IPS-20b (cell line): ENCODE data around the gene IL12A.

Experiments used
- H3K27ac ChIP-seq: one replicate; pipeline ENCODE4 v1.5.1; 2013; ENCODE audit warnings: low read length
- H3K27me3 ChIP-seq: 2 replicates; pipeline ENCODE4 v1.6.1; 2013; ENCODE audit warnings: mild to moderate bottlenecking, low read length, inconsistent platforms; ENCODE audit not compliant: insufficient read depth
- H3K36me3 ChIP-seq: 2 replicates; pipeline ENCODE4 v1.6.1; 2013; ENCODE audit warnings: low read depth, mild to moderate bottlenecking, inconsistent platforms, low read length, moderate library complexity; ENCODE audit not compliant: insufficient read depth
- H3K4me1 ChIP-seq: 2 replicates; pipeline ENCODE4 v1.6.1; 2013; ENCODE audit warnings: mild to moderate bottlenecking, control low read depth, inconsistent platforms, low read length, moderate library complexity; ENCODE audit not compliant: insufficient read depth
- H3K4me3 ChIP-seq: 2 replicates; pipeline ENCODE4 v1.5.1; 2013; ENCODE audit warnings: mild to moderate bottlenecking, low read length, inconsistent platforms
- H3K9ac ChIP-seq: 2 replicates; pipeline ENCODE4 v1.6.1; 2013; ENCODE audit warnings: low read depth, mild to moderate bottlenecking, inconsistent platforms, low read length, moderate library complexity
- H3K9me3 ChIP-seq: 2 replicates; pipeline ENCODE4 v1.6.1; 2013; ENCODE audit warnings: mild to moderate bottlenecking, low read depth, low read length, inconsistent platforms; ENCODE audit not compliant: insufficient read depth

The IL12A gene

GRCh38 chr3:159964166-159964973 is 24.3 kb upstream of the IL12A start:
- H3K27ac ChIP-seq = no peak overlapping the region
- no peak overlapping the region for H3K9ac ChIP-seq
- H3K36me3 ChIP-seq = no peaks in the 10 kb centered on the region

GRCh38 chr3:159971311-159971710 is 17.3 kb upstream of the IL12A start:
- Histone ChIP-seq H3K4me1 (no peaks in the 10 kb centered on the region), H3K27ac (no peak overlapping the region), H3K36me3 (no peaks in the 10 kb centered on the region)

More at GRCh38 chr3:159964166-159964973, 24.3 kb upstream of the IL12A start:
- no peaks in the 10 kb centered on the region for H3K4me1 ChIP-seq
- no peaks in the 10 kb centered on the region for H3K9me3 ChIP-seq
- H3K4me3 ChIP-seq = no peak overlapping the region
- H3K27me3 ChIP-seq = no peaks in the 10 kb centered on the region

DNA sequence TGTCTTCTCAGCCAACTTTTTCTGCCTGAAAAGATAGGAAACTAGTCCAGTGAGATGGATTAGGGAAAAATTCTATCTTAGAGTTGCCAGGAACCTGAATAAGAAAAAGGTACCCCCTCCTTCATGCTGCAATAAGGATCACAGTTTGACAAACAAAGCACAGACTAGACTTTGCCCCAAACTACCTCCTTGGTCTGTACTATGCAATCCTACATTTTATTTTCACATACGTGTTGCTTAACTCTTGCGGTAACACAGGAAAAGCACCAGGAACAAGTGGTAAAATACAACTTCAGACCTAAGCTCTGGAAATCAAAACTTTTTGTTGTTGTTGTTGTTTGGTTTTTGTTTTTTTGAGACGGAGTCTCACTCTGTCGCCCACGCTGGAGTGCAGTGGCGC is 11.3 kb upstream of the IL12A start:
- no peak overlapping the region for H3K27ac ChIP-seq
- H3K9ac ChIP-seq = no peak overlapping the region
- no peaks in the 10 kb centered on the region for H3K36me3 ChIP-seq
- peaks cover 4% of the 10 kb centered on the region; the same call in 1 of the 2 replicates for H3K9me3 ChIP-seq
- H3K4me1 ChIP-seq = no peaks in the 10 kb centered on the region
- H3K27me3 ChIP-seq = no peaks in the 10 kb centered on the region
- no peak overlapping the region for H3K4me3 ChIP-seq

More at GRCh38 chr3:159971311-159971710, 17.3 kb upstream of the IL12A start:
- Histone ChIP-seq H3K9me3 (no peaks in the 10 kb centered on the region), H3K27me3 (no peaks in the 10 kb centered on the region), H3K9ac (no peak overlapping the region), H3K4me3 (no peak overlapping the region)

DNA sequence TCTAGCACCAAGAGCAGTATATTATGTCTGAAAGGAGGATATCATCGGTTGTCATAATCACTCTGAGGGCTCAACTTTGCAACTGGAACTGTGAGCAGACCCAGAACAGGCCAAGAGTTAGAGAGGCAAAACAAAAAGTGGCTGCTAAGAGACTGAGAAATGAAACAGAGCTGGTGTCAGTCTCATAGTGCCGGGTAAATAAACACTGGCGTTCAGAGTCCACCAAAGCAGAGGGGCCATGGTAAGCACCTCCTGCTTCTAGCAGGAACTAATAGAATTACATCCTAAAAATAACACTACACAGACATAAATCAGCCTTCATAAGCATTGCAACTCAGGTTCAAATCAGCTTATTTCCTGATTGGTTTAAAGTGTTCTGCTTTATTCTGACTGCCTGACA is 10.3 kb upstream of the IL12A start:
- no peak overlapping the region for H3K27ac ChIP-seq
- no peak overlapping the region for H3K4me3 ChIP-seq
- no peaks in the 10 kb centered on the region for H3K4me1 ChIP-seq
- H3K9me3 ChIP-seq = peaks cover 4% of the 10 kb centered on the region; the same call in 1 of the 2 replicates
- H3K36me3 ChIP-seq = no peaks in the 10 kb centered on the region
- H3K9ac ChIP-seq = no peak overlapping the region
- H3K27me3 ChIP-seq = no peaks in the 10 kb centered on the region

DNA sequence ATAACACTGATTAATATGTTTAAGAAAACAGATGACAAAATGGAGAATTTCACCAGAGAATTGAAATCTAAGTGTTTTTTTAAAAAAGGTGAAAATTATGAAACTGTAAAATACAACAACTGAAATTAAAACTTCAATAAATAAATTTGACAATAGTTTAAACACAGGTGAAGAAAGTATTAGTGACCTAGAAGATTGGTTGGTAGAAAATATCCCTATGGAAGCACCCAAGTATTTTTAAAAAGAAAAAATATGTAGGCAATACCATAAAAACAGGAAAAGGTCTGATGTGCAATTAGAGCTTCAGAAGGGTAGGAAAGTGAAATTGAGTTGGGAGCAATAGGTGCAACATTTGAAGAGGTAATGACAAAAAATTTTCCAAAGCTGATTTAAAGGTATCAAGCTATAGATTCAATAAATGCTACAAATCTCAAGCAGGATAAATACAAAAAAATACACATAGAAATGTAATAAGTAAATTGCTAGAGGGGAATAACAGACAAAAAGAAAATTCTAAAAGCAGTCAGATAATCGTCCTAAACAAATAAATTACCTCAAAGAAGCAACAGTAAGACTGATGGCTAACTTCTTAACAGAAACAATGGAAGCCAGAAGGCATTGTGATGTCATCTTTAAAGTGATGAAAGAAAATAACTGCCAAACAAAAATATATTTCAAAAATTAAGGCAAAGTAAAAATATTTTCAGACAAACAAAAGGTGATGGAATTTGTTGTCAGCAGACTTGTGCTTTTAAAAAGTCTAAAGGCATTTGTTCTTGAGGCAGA is 9.5 kb upstream of the IL12A start:
- Histone ChIP-seq H3K4me3 (no peak overlapping the region), H3K9me3 (peaks cover 4% of the 10 kb centered on the region; the same call in 1 of the 2 replicates), H3K27ac (no peak overlapping the region), H3K4me1 (no peaks in the 10 kb centered on the region), H3K36me3 (no peaks in the 10 kb centered on the region), H3K9ac (no peak overlapping the region), H3K27me3 (no peaks in the 10 kb centered on the region)

- no peak overlapping the region for H3K4me3 ChIP-seq
- no peaks in the 10 kb centered on the region for H3K4me1 ChIP-seq
- H3K27me3 ChIP-seq = no peaks in the 10 kb centered on the region; the same call in 1 of the 2 replicates
- peaks cover 4% of the 10 kb centered on the region; the same call in 1 of the 2 replicates for H3K9me3 ChIP-seq
- H3K36me3 ChIP-seq = no peaks in the 10 kb centered on the region
- no peak overlapping the region for H3K9ac ChIP-seq
- H3K27ac ChIP-seq = no peak overlapping the region
Measured at GRCh38 chr3:159982442-159982974, 6.1 kb upstream of the IL12A start.

DNA sequence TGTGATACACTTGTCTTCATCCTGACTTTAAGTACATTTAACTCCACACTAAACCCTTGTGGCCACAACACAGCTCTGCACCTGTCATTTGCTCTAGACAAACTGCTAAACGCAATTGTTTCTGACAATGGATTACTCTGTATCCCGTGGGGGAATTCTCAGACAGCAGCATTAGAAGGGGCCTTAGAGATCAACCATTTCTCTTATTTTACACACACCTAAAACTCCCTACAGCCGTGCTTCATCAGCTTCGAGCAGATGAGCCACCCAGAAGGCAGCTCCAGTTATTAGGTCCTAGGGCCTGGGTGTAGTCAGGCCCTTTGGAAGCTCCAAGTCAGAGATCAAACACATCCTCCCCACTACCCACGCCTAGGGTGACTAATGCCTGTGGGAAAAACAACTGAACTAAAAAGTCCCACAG is 1.3 kb upstream of the IL12A start:
- no peaks in the 10 kb centered on the region for H3K36me3 ChIP-seq
- peaks cover 5% of the 10 kb centered on the region; the same call in 1 of the 2 replicates for H3K9me3 ChIP-seq
- no peak overlapping the region for H3K9ac ChIP-seq
- peaks cover 21% of the 10 kb centered on the region for H3K27me3 ChIP-seq
- H3K4me3 ChIP-seq = no peak overlapping the region
- H3K27ac ChIP-seq = no peak overlapping the region
- no peaks in the 10 kb centered on the region for H3K4me1 ChIP-seq

GRCh38 chr3:159989973-159990846 is 1.6 kb downstream of the IL12A start:
- H3K27me3 ChIP-seq = peaks cover 21% of the 10 kb centered on the region
- no peaks in the 10 kb centered on the region for H3K36me3 ChIP-seq
- peaks cover 13% of the 10 kb centered on the region; the same call in 1 of the 2 replicates for H3K4me1 ChIP-seq
- peaks cover 5% of the 10 kb centered on the region; the same call in 1 of the 2 replicates for H3K9me3 ChIP-seq
- no peak overlapping the region for H3K27ac ChIP-seq
- H3K9ac ChIP-seq = no peak overlapping the region
- H3K4me3 ChIP-seq = no peak overlapping the region

DNA sequence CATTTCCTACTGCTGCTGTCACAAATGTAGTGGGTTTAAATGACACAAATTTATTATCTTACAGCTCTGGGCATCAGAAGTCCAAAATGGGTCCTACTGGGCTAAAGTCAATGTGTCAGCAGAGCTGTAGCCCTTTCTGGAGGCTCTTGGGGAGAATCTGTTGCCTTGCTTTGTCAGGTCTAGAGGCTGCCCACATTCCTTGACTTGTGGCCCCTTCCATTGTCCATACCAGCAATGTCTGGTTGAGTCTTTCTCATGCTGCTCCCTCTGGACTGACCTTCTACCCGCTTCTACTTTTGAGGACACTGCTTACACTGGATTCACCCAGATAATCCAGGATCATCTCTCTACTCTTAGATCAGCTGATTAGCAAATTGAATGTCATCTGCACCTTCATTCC is 3.0 kb downstream of the IL12A start:
- peaks cover 5% of the 10 kb centered on the region; the same call in 1 of the 2 replicates for H3K9me3 ChIP-seq
- H3K27ac ChIP-seq = no peak overlapping the region
- peaks cover 13% of the 10 kb centered on the region; the same call in 1 of the 2 replicates for H3K4me1 ChIP-seq
- H3K4me3 ChIP-seq = no peak overlapping the region
- no peaks in the 10 kb centered on the region for H3K36me3 ChIP-seq
- peaks cover 21% of the 10 kb centered on the region for H3K27me3 ChIP-seq
- H3K9ac ChIP-seq = no peak overlapping the region

GRCh38 chr3:159992589-159992988 is 4.0 kb downstream of the IL12A start:
- H3K9ac ChIP-seq = no peak overlapping the region
- no peak overlapping the region for H3K27ac ChIP-seq
- H3K4me1 ChIP-seq = peaks cover 13% of the 10 kb centered on the region; the same call in 1 of the 2 replicates
- peaks cover 5% of the 10 kb centered on the region; the same call in 1 of the 2 replicates for H3K9me3 ChIP-seq
- H3K36me3 ChIP-seq = no peaks in the 10 kb centered on the region
- H3K27me3 ChIP-seq = peaks cover 20% of the 10 kb centered on the region
- no peak overlapping the region for H3K4me3 ChIP-seq

DNA sequence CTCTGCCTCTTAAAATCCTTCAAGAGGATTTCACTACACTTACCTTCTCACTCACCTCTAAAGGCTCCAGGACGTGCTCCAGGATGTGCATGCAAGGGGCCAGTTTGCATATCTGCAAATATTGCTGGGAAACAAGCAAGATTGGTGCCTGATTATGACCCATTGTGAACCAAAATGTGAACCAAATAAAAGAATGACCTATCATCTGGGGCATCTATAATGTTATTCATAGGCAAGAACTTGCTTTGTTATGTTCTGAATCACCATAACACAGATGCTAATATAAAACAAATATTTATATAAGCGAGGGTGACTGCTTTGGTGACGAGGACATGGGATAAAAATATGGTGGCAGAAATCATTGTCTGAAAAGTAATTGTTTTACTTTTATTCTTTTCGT is 5.5 kb downstream of the IL12A start:
- Histone ChIP-seq H3K4me3 (no peak overlapping the region), H3K9me3 (peaks cover 5% of the 10 kb centered on the region; the same call in 1 of the 2 replicates), H3K4me1 (peaks cover 13% of the 10 kb centered on the region; the same call in 1 of the 2 replicates), H3K27ac (no peak overlapping the region), H3K27me3 (peaks cover 9% of the 10 kb centered on the region), H3K9ac (no peak overlapping the region), H3K36me3 (no peaks in the 10 kb centered on the region)
